Trophoblast cell (in vitro differentiated cells and primary cell): ENCODE results near the gene LRBA.

Source experiments
- DNase-seq, 2 donors: peaks; one replicate each; pipeline ENCODE4 v3.0.0-alpha.2; 2016
- H2AFZ ChIP-seq: 2 replicates; pipeline ENCODE4 v1.6.1; 2013; ENCODE audit warnings: low read length, moderate library complexity, mild to moderate bottlenecking; ENCODE audit not compliant: insufficient read depth, poor library complexity
- H2AK5ac ChIP-seq: 2 replicates; pipeline ENCODE4 v1.6.1; 2013; ENCODE audit warnings: mild to moderate bottlenecking, low read length
- H2BK120ac ChIP-seq: 2 replicates; pipeline ENCODE4 v1.6.1; 2013; ENCODE audit warnings: low read length, mild to moderate bottlenecking, moderate library complexity; ENCODE audit not compliant: insufficient read depth, poor library complexity
- H2BK12ac ChIP-seq: 2 replicates; pipeline ENCODE4 v1.6.1; 2013; ENCODE audit warnings: mild to moderate bottlenecking, low read length, moderate library complexity
- H2BK5ac ChIP-seq: 2 replicates; pipeline ENCODE4 v1.6.1; 2013; ENCODE audit warnings: low read length, low read depth, moderate library complexity, mild to moderate bottlenecking; ENCODE audit not compliant: poor library complexity
- H3K14ac ChIP-seq: 2 replicates; pipeline ENCODE4 v1.6.1; 2013; ENCODE audit warnings: mild to moderate bottlenecking, low read length
- H3K18ac ChIP-seq: 2 replicates; pipeline ENCODE4 v1.6.1; 2013; ENCODE audit warnings: mild to moderate bottlenecking, low read length
- H3K23ac ChIP-seq: 2 replicates; pipeline ENCODE4 v1.6.1; 2013; ENCODE audit warnings: low read length
- H3K27ac ChIP-seq: 2 replicates; pipeline ENCODE4 v1.5.1; 2013; ENCODE audit warnings: low read depth, mild to moderate bottlenecking, inconsistent platforms, low read length, moderate library complexity
- H3K27me3 ChIP-seq: 2 replicates; pipeline ENCODE4 v1.6.1; 2013; ENCODE audit warnings: inconsistent platforms, mild to moderate bottlenecking, low read length, moderate library complexity; ENCODE audit not compliant: insufficient read depth
- H3K36me3 ChIP-seq, 2 experiments: 1 replicate in 1 of 2; 2 replicates in 1 of 2; pipeline ENCODE4 v1.6.1; 2013; ENCODE audit warnings: low read length in 2 of 2, mild to moderate bottlenecking in 2 of 2, moderate library complexity in 1 of 2; ENCODE audit not compliant: insufficient read depth in 2 of 2, control insufficient read depth in 1 of 2
- H3K4ac ChIP-seq: 2 replicates; pipeline ENCODE4 v1.6.1; 2013; ENCODE audit warnings: low read depth, mild to moderate bottlenecking, low read length, moderate library complexity
- H3K4me1 ChIP-seq, 2 experiments: 1 replicate in 1 of 2; 2 replicates in 1 of 2; pipeline ENCODE4 v1.6.1; 2013; ENCODE audit warnings: low read length in 2 of 2, mild to moderate bottlenecking in 2 of 2, moderate library complexity in 1 of 2; ENCODE audit not compliant: insufficient read depth in 2 of 2, control insufficient read depth in 1 of 2
- H3K4me2 ChIP-seq: 2 replicates; pipeline ENCODE4 v1.6.1; 2013; ENCODE audit warnings: inconsistent platforms, mild to moderate bottlenecking, low read length, moderate library complexity
- H3K4me3 ChIP-seq: 2 replicates; pipeline ENCODE4 v1.5.1; 2013; ENCODE audit warnings: mild to moderate bottlenecking, low read depth, low read length, inconsistent platforms
- H3K79me1 ChIP-seq: one replicate; pipeline ENCODE4 v1.6.1; 2013; ENCODE audit warnings: low read length
- H3K79me2 ChIP-seq: 2 replicates; pipeline ENCODE4 v1.6.1; 2013; ENCODE audit warnings: low read length, mild to moderate bottlenecking; ENCODE audit not compliant: control insufficient read depth, insufficient read depth, poor library complexity
- H3K9ac ChIP-seq: 2 replicates; pipeline ENCODE4 v1.6.1; 2013; ENCODE audit warnings: mild to moderate bottlenecking, low read length
- H3K9me3 ChIP-seq: 2 replicates; pipeline ENCODE4 v1.6.1; 2013; ENCODE audit warnings: low read depth, mild to moderate bottlenecking, control low read depth, inconsistent platforms, low read length; ENCODE audit not compliant: insufficient read depth
- H4K12ac ChIP-seq: 2 replicates; pipeline ENCODE4 v1.6.1; 2013; ENCODE audit warnings: low read depth, mild to moderate bottlenecking, low read length, moderate library complexity
- H4K8ac ChIP-seq: 2 replicates; pipeline ENCODE4 v1.6.1; 2013; ENCODE audit warnings: low read depth, mild to moderate bottlenecking, low read length, moderate library complexity
- H4K91ac ChIP-seq: one replicate; pipeline ENCODE4 v1.6.1; 2013; ENCODE audit warnings: low read depth, mild to moderate bottlenecking, low read length, moderate library complexity
- WGBS: extraction: QIAGEN DNeasy Blood & Tissue Kit; methylation state at CpG from one replicate; pipeline ENCODE4 v1.1.7; 2013; ENCODE audit warnings: missing lambda C conversion rate; ENCODE audit not compliant: insufficient read length, insufficient coverage; ENCODE audit errors: extremely low coverage; 5-methylcytosine and 5-hydroxymethylcytosine counted together

The LRBA gene

GRCh38 chr4:150862829-150863228 is 152.3 kb downstream of the LRBA start:
- no CpG with 5 or more reads among the region's 5 CpGs for WGBS
- H2BK12ac ChIP-seq: no peak overlapping the region
- no peak overlapping the region for H2AK5ac ChIP-seq
- H4K12ac ChIP-seq: no peak overlapping the region
- no peaks in the 10 kb centered on the region for H3K4me1 ChIP-seq
- H2AFZ ChIP-seq: no peak overlapping the region
- no peak overlapping the region for H4K8ac ChIP-seq
- DNase-seq: peak; percentile 23 to 51
- H3K27ac ChIP-seq: no peak overlapping the region
- no peak overlapping the region for H3K4ac ChIP-seq
- no peak overlapping the region for H3K4me2 ChIP-seq
- H3K14ac ChIP-seq: no peak overlapping the region
- H2BK120ac ChIP-seq: no peak overlapping the region
- H3K36me3 ChIP-seq: no peaks in the 10 kb centered on the region
- no peak overlapping the region for H3K4me3 ChIP-seq
- no peaks in the 10 kb centered on the region for H3K9me3 ChIP-seq
- H3K79me1 ChIP-seq: peaks cover 1% of the 10 kb centered on the region
- H3K23ac ChIP-seq: no peak overlapping the region
- no peak overlapping the region for H2BK5ac ChIP-seq
- no peaks in the 10 kb centered on the region for H3K27me3 ChIP-seq
- no peaks in the 10 kb centered on the region for H3K79me2 ChIP-seq
- no peak overlapping the region for H4K91ac ChIP-seq
- no peak overlapping the region for H3K18ac ChIP-seq
- no peak overlapping the region for H3K9ac ChIP-seq

DNA sequence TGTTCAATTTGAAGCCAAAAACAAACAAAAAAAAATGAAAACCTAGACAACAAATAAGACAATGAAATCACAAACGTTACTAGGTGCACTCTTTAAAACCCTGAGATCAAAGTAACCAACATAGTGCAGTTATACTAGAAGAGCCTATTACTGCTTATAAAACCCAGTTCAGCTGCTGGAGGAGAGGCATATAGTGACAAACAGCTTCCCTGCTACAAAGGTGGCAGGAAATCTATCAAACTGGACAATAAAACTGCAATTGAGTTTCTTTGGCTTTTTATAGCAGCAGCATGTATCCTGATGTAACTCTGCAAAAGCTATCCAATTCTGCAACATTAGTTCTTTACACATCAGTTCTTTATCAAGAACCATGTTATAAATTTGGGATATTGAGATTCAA is 155.6 kb downstream of the LRBA start:
- Histone ChIP-seq H3K79me2 (no peaks in the 10 kb centered on the region), H3K4ac (no peak overlapping the region), H3K9ac (no peak overlapping the region), H3K18ac (no peak overlapping the region), H3K14ac (no peak overlapping the region), H4K91ac (no peak overlapping the region), H4K8ac (no peak overlapping the region), H2BK120ac (no peak overlapping the region), H3K9me3 (no peaks in the 10 kb centered on the region), H3K27me3 (no peaks in the 10 kb centered on the region), H3K23ac (no peak overlapping the region), H3K4me3 (no peak overlapping the region), H2AK5ac (no peak overlapping the region), H3K27ac (no peak overlapping the region), H3K36me3 (no peaks in the 10 kb centered on the region), H3K4me1 (no peaks in the 10 kb centered on the region), H4K12ac (no peak overlapping the region), H3K79me1 (peaks cover 1% of the 10 kb centered on the region), H2BK5ac (no peak overlapping the region), H2AFZ (no peak overlapping the region), H3K4me2 (no peak overlapping the region), H2BK12ac (no peak overlapping the region)
- WGBS: no CpG with 5 or more reads among the region's 1 CpG
- DNase-seq: no peak

DNA sequence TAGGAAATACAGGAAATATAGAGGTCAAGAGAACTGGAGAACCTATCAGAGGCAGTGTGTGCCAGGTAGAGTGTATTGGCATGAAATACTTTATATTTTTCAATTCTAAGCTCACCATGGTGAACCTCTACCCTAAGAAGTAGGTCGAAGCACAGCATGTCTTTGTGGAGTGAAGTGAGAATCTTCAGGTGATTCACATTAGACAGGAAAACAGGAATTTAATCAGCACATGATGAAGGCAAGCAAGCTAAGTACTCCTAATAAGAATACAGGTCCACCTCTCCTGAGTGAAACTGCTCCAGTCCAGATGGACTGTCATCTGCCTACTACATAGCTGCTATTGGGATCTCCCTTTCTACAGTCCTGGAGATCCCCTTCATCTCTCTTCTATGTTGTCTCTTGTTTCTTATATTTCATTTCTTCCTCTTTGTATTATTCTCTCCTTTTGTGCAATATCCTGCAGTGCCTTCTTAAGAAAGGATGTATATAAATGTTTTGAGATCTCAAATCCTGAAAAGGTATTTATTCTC is 159.0 kb downstream of the LRBA start:
- H2BK120ac ChIP-seq: no peak overlapping the region
- H3K36me3 ChIP-seq: no peaks in the 10 kb centered on the region
- H3K27ac ChIP-seq: no peak overlapping the region
- no peak overlapping the region for H3K18ac ChIP-seq
- H3K4me1 ChIP-seq: no peaks in the 10 kb centered on the region
- H3K4me3 ChIP-seq: no peak overlapping the region
- H2AK5ac ChIP-seq: no peak overlapping the region
- WGBS: no CpG with 5 or more reads among the region's 1 CpG
- H3K79me2 ChIP-seq: no peaks in the 10 kb centered on the region
- no peak overlapping the region for H2AFZ ChIP-seq
- H3K9me3 ChIP-seq: no peaks in the 10 kb centered on the region
- no peak overlapping the region for H4K91ac ChIP-seq
- H3K4me2 ChIP-seq: no peak overlapping the region
- H3K79me1 ChIP-seq: no peaks in the 10 kb centered on the region
- no peak overlapping the region for H4K8ac ChIP-seq
- H3K14ac ChIP-seq: no peak overlapping the region
- no peaks in the 10 kb centered on the region for H3K27me3 ChIP-seq
- no peak for DNase-seq
- H2BK12ac ChIP-seq: no peak overlapping the region
- no peak overlapping the region for H3K9ac ChIP-seq
- no peak overlapping the region for H3K4ac ChIP-seq
- no peak overlapping the region for H4K12ac ChIP-seq
- no peak overlapping the region for H3K23ac ChIP-seq
- H2BK5ac ChIP-seq: no peak overlapping the region

DNA sequence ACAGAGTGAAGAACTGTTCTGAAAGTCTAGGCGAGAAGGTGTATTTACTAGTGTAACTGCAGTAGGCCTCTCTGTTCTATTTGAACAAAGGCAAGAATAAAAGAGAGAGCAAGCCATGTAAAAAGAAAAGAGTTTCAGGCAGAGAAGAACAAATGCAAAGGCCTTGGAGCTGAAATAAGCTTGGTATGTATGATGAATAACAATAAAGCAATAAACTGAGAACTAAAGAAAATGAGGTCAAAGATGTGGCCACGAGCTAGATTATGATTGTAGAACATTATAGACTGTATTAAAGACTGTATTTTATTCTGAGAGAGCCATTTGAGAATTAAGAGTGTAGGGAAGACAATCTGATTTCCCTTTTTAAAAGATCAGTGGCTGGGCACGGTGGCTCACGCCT is 160.5 kb downstream of the LRBA start:
- no peak overlapping the region for H2BK12ac ChIP-seq
- no peak overlapping the region for H3K27ac ChIP-seq
- H4K91ac ChIP-seq: no peak overlapping the region
- no peak overlapping the region for H3K14ac ChIP-seq
- no peak overlapping the region for H3K9ac ChIP-seq
- no peak for DNase-seq
- no CpG with 5 or more reads among the region's 4 CpGs for WGBS
- H2AK5ac ChIP-seq: no peak overlapping the region
- H4K12ac ChIP-seq: no peak overlapping the region
- no peak overlapping the region for H3K4me2 ChIP-seq
- no peaks in the 10 kb centered on the region for H3K4me1 ChIP-seq
- no peak overlapping the region for H3K18ac ChIP-seq
- no peak overlapping the region for H4K8ac ChIP-seq
- H3K9me3 ChIP-seq: no peaks in the 10 kb centered on the region
- no peak overlapping the region for H3K23ac ChIP-seq
- H3K79me2 ChIP-seq: no peaks in the 10 kb centered on the region
- H3K4me3 ChIP-seq: no peak overlapping the region
- no peaks in the 10 kb centered on the region for H3K79me1 ChIP-seq
- H3K4ac ChIP-seq: no peak overlapping the region
- no peaks in the 10 kb centered on the region for H3K27me3 ChIP-seq
- H2AFZ ChIP-seq: no peak overlapping the region
- H2BK120ac ChIP-seq: no peak overlapping the region
- H2BK5ac ChIP-seq: no peak overlapping the region
- no peaks in the 10 kb centered on the region for H3K36me3 ChIP-seq
